Neural cell (in vitro differentiated cells): ENCODE results near the gene SLN.

Experiments used
- RAD21 ChIP-seq: fragments of 450-650 bp; conservative IDR thresholded peaks from 2 replicates; pipeline ENCODE4 v1.6.1; 2014; ENCODE audit warnings: antibody characterized with exemption, mild to moderate bottlenecking, moderate library complexity
- TF ChIP-seq, protein P1 (sequence below): fragments of 450-650 bp; IDR thresholded peaks from 2 replicates; pipeline ENCODE4 v1.5.1; 2014; ENCODE audit warnings: antibody characterized with exemption, mild to moderate bottlenecking, moderate library complexity; ENCODE audit not compliant: poor library complexity, severe bottlenecking

DNA sequence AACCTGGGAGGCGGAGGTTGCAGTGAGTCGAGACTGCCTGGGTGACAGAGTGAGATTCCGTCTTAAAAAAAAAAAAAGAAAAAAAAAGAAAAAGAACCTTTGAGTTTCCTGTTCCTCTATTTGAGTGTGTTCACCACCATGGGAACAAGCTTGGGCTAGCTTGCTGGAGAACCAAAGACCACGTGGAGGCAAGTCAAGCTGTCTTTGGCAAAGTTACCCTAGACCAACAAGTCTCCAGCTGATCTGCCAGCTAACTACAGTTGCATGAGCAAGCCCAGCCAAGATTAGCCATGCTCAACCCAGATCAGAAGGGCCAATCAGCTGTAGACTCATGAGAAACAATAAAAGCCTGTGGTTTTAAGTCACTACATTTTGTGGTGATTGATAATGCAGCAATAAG is 29.7 kb downstream of the SLN start:
- TF ChIP-seq RAD21: no peak
- TF ChIP-seq, protein P1, sequence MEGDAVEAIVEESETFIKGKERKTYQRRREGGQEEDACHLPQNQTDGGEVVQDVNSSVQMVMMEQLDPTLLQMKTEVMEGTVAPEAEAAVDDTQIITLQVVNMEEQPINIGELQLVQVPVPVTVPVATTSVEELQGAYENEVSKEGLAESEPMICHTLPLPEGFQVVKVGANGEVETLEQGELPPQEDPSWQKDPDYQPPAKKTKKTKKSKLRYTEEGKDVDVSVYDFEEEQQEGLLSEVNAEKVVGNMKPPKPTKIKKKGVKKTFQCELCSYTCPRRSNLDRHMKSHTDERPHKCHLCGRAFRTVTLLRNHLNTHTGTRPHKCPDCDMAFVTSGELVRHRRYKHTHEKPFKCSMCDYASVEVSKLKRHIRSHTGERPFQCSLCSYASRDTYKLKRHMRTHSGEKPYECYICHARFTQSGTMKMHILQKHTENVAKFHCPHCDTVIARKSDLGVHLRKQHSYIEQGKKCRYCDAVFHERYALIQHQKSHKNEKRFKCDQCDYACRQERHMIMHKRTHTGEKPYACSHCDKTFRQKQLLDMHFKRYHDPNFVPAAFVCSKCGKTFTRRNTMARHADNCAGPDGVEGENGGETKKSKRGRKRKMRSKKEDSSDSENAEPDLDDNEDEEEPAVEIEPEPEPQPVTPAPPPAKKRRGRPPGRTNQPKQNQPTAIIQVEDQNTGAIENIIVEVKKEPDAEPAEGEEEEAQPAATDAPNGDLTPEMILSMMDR: no peak
